ENCODE results near the gene GGN.
"Not testable (repeated sequence)": the region's sequence is repeated elsewhere in the genome, so short reads cannot be mapped to it uniquely, and the experiment has no call there.

GGN gene

GRCh38 chr19:38387550-38388348 lies at the start of gene GGN:
Gene GGN (minus strand): TSS chr19:38388034. CDS start chr19:38387261, 773 bp downstream.
- DNase-seq: peak; percentile 82

- no peak for DNase-seq
Measured at GRCh38 chr19:38437295-38437694, 49.5 kb upstream of the GGN start.

GRCh38 chr19:38434549-38435051 lies 46.8 kb upstream of the GGN start:
- DNase-seq: no peak

GRCh38 chr19:38433268-38433733 lies 45.5 kb upstream of the GGN start, which contains the start of gene RYR1:
Gene RYR1 (plus strand): TSS chr19:38433691. CDS start chr19:38433830, 139 bp downstream.
- peak; percentile 37 for DNase-seq

- DNase-seq: no peak
Measured at GRCh38 chr19:38430931-38431330, 43.1 kb upstream of the GGN start.

GRCh38 chr19:38429811-38430156 lies 42.0 kb upstream of the GGN start:
- no peak for DNase-seq

- DNase-seq: no peak
Measured at GRCh38 chr19:38429055-38429810, 41.4 kb upstream of the GGN start.

- DNase-seq: peak; percentile 14
Measured at GRCh38 chr19:38427035-38427677, 39.3 kb upstream of the GGN start.

- peak; percentile 60 for DNase-seq
Measured at GRCh38 chr19:38425810-38426466, 38.1 kb upstream of the GGN start, which contains the start of gene RASGRP4. Gene RASGRP4 (minus strand): TSS chr19:38426219. CDS start chr19:38426091, 128 bp downstream.

GRCh38 chr19:38425222-38425809 lies 37.5 kb upstream of the GGN start:
- DNase-seq: peak; percentile 4

GRCh38 chr19:38424272-38424671 lies 36.4 kb upstream of the GGN start:
- no peak for DNase-seq

- DNase-seq: no peak
Measured at GRCh38 chr19:38422438-38422837, 34.6 kb upstream of the GGN start.

GRCh38 chr19:38421856-38422255 lies 34.0 kb upstream of the GGN start:
- no peak for DNase-seq

GRCh38 chr19:38420935-38421334 lies 33.1 kb upstream of the GGN start:
- DNase-seq: no peak

- DNase-seq: peak; percentile 88
Measured at GRCh38 chr19:38417544-38418506, 30.0 kb upstream of the GGN start.

- DNase-seq: no peak
Measured at GRCh38 chr19:38417146-38417543, 29.3 kb upstream of the GGN start.

GRCh38 chr19:38413416-38413815 lies 25.6 kb upstream of the GGN start:
- DNase-seq: no peak

GRCh38 chr19:38412961-38413360 lies 25.1 kb upstream of the GGN start:
- no peak for DNase-seq

- DNase-seq: no peak
Measured at GRCh38 chr19:38412491-38412890, 24.7 kb upstream of the GGN start.

GRCh38 chr19:38411898-38412297 lies 24.1 kb upstream of the GGN start:
- DNase-seq: not testable (repeated sequence)
